MCF 10A (cell line): Measurements from ENCODE around the gene RTP4. TPM values are rescaled to one million over a fixed set of nuclear protein-coding genes. Genes with fewer than 3 reads are reported as not detected.

Experiments
- BruUV-seq: library from RNA; stranded (reverse); fragments of 400-500 nt; replicated peaks from 2 replicates; lab custom pipeline; 2021; lab: Mats Ljungman, UMichigan
- CTCF ChIA-PET: fragments of 300-600 bp; sonication (Branson Sonifier 250); formaldehyde crosslinking; extraction: SDS; loops from one replicate; lab custom pipeline; 2021; ENCODE audit warnings: antibody characterized with exemption, inconsistent platforms; lab: Yijun Ruan, JAX
- POLR2A ChIA-PET: fragments of 300-600, 350-650 bp; sonication (Branson Sonifier 250); formaldehyde crosslinking; extraction: SDS; loops from one replicate; lab custom pipeline; 2020; ENCODE audit warnings: antibody characterized with exemption, inconsistent platforms; lab: Yijun Ruan, JAX
- DNase-seq: peaks from one replicate; pipeline ENCODE4 v3.0.0-alpha.2; 2018; ENCODE audit not compliant: unreplicated experiment
- H3K27ac Mint-ChIP-seq: one replicate; pipeline ENCODE4 v1.8.0; 2022; ENCODE audit warnings: mild to moderate bottlenecking, low read depth, mixed read lengths; ENCODE audit not compliant: unreplicated experiment
- H3K27me3 Mint-ChIP-seq: one replicate; pipeline ENCODE4 v1.8.0; 2022; ENCODE audit warnings: mixed read lengths; ENCODE audit not compliant: insufficient read depth, unreplicated experiment
- H3K36me3 Mint-ChIP-seq: one replicate; pipeline ENCODE4 v1.8.0; 2022; ENCODE audit warnings: mild to moderate bottlenecking, moderate library complexity, mixed read lengths; ENCODE audit not compliant: insufficient read depth, unreplicated experiment
- H3K4me1 Mint-ChIP-seq: one replicate; pipeline ENCODE4 v1.8.0; 2022; ENCODE audit warnings: mixed read lengths; ENCODE audit not compliant: insufficient read depth, unreplicated experiment
- H3K4me3 Mint-ChIP-seq: one replicate; pipeline ENCODE4 v1.8.0; 2022; ENCODE audit warnings: mild to moderate bottlenecking, moderate library complexity, mixed read lengths; ENCODE audit not compliant: unreplicated experiment
- H3K9me3 Mint-ChIP-seq: one replicate; pipeline ENCODE4 v1.8.0; 2022; ENCODE audit warnings: mixed read lengths; ENCODE audit not compliant: unreplicated experiment
- intact Hi-C: fragments of 100-400 bp; cut with micrococcal nuclease; formaldehyde crosslinking; loops from 2 replicates; pipeline ENCODE4 v1.14.1; 2022
- total RNA-seq: library from RNA; stranded (reverse); gene quantifications from 2 replicates; pipeline ENCODE4 v1.2.3, GENCODE V29; 2022
- TF ChIP-seq, protein P1 (sequence below): fragments of 200-600 bp; IDR thresholded peaks from one replicate; pipeline ENCODE4 v1.8.0; 2022; ENCODE audit warnings: antibody characterized with exemption, mild to moderate bottlenecking; ENCODE audit not compliant: unreplicated experiment

RTP4 gene
- total RNA-seq, 1 experiment from 2014 or later = not detected

DNA sequence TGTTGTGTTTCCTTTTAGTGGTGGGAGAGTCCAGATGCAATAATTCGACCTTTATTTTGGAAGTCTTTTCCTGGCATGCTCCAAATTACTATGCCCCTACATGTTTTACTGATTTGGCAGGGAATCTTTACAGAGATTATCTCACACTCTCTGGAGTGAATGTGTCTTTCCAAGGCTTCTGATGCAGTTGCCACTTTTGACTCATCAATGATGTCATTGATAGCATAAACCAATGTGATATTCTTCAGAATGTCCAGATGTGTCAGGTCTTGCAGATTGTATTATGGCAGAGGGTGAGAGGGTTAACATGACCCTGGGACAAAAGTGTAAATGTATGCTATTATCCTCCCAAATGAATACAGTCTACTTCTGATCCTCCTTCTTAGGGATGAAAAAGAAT, 9.7 kb downstream of the RTP4 start:
- no peaks in the 10 kb centered on the region for H3K4me1 Mint-ChIP-seq
- DNase-seq = no peak
- no peaks in the 10 kb centered on the region for H3K9me3 Mint-ChIP-seq
- intact Hi-C loops = no loop called here
- no peak overlapping the region for H3K27ac Mint-ChIP-seq
- H3K36me3 Mint-ChIP-seq = no peaks in the 10 kb centered on the region
- H3K27me3 Mint-ChIP-seq = peaks cover 20% of the 10 kb centered on the region
- TF ChIP-seq, protein P1, sequence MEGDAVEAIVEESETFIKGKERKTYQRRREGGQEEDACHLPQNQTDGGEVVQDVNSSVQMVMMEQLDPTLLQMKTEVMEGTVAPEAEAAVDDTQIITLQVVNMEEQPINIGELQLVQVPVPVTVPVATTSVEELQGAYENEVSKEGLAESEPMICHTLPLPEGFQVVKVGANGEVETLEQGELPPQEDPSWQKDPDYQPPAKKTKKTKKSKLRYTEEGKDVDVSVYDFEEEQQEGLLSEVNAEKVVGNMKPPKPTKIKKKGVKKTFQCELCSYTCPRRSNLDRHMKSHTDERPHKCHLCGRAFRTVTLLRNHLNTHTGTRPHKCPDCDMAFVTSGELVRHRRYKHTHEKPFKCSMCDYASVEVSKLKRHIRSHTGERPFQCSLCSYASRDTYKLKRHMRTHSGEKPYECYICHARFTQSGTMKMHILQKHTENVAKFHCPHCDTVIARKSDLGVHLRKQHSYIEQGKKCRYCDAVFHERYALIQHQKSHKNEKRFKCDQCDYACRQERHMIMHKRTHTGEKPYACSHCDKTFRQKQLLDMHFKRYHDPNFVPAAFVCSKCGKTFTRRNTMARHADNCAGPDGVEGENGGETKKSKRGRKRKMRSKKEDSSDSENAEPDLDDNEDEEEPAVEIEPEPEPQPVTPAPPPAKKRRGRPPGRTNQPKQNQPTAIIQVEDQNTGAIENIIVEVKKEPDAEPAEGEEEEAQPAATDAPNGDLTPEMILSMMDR = no peak
- no TSS peak for BruUV-seq
- ChIA-PET POLR2A (no interaction called here), CTCF (no interaction called here)
- H3K4me3 Mint-ChIP-seq = no peak overlapping the region

DNA sequence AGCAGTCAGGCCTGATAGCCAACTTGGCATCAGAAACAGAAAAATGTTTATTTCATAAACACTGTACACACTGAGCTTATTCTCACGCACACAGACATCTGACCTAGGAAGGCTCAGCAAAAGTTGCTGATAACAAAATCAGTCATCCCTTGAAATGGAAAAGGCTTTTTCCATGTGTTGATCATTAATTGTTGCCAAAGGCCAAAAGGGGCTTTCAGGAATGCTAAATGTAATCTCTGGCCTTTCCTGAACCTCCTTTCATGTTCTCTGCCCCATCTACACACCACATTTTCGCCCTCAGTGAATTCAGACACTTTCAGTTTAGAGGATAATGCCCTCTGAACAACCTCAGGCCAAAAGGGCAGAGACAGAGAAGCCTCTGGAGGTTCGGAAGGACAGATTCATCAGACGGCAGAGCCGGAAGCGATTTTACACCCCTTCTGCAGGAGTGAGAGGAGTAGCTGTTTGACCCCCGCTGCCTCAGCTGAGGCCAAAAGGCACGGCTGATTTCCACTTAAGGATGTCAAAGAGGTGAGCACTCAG, 14.5 kb downstream of the RTP4 start:
- Mint-ChIP-seq H3K36me3 (no peaks in the 10 kb centered on the region), H3K27me3 (no peaks in the 10 kb centered on the region), H3K27ac (no peak overlapping the region), H3K4me3 (no peak overlapping the region), H3K4me1 (no peaks in the 10 kb centered on the region), H3K9me3 (peaks cover 5% of the 10 kb centered on the region)
- TF ChIP-seq, protein P1 = no peak
- POLR2A ChIA-PET = no interaction called here
- intact Hi-C loops = no loop called here
- CTCF ChIA-PET = no interaction called here
- no TSS peak for BruUV-seq
- DNase-seq = no peak

GRCh38 chr3:187383246-187383645, 15.1 kb downstream of the RTP4 start:
- Mint-ChIP-seq H3K4me3 (no peak overlapping the region), H3K9me3 (peaks cover 7% of the 10 kb centered on the region), H3K4me1 (no peaks in the 10 kb centered on the region), H3K27me3 (peaks cover 3% of the 10 kb centered on the region), H3K36me3 (no peaks in the 10 kb centered on the region), H3K27ac (no peak overlapping the region)
- intact Hi-C loops = no loop called here
- BruUV-seq = no TSS peak
- CTCF ChIA-PET = no interaction called here
- TF ChIP-seq, protein P1 = no peak
- no peak for DNase-seq
- POLR2A ChIA-PET = no interaction called here

GRCh38 chr3:187385296-187385695, 17.1 kb downstream of the RTP4 start:
- Mint-ChIP-seq H3K36me3 (no peaks in the 10 kb centered on the region), H3K27ac (no peak overlapping the region)

More at GRCh38 chr3:187385296-187385695, 17.1 kb downstream of the RTP4 start:
- H3K27me3 Mint-ChIP-seq = peaks cover 22% of the 10 kb centered on the region
- H3K9me3 Mint-ChIP-seq = peaks cover 7% of the 10 kb centered on the region
- no peak overlapping the region for H3K4me3 Mint-ChIP-seq
- intact Hi-C loops = no loop called here
- DNase-seq = no peak
- TF ChIP-seq, protein P1 = no peak
- ChIA-PET CTCF (interaction anchor here (1.1 kb wide), 1 partner anchor 331 kb away, joined by 5 read pairs; no protein-coding TSS in a partner anchor), POLR2A (no interaction called here)
- BruUV-seq = no TSS peak
- no peaks in the 10 kb centered on the region for H3K4me1 Mint-ChIP-seq
